ENCODE data around the gene SLC22A1. TPM values are rescaled to one million over a fixed set of nuclear protein-coding genes. Genes with fewer than 3 reads are reported as not detected.
"Not testable (repeated sequence)": the region's sequence is repeated elsewhere in the genome, so short reads cannot be mapped to it uniquely, and the experiment has no call there.

Gene SLC22A1
- total RNA-seq, 2 donors from 2014 or later: 1.5 to 3.1 TPM

- intact Hi-C loops (cut with DNase I, micrococcal nuclease): no loop called here
- no peak for DNase-seq
- ATAC-seq: no peak
Observed at GRCh38 chr6:160132776-160133338, 11.2 kb downstream of the SLC22A1 start.

DNA sequence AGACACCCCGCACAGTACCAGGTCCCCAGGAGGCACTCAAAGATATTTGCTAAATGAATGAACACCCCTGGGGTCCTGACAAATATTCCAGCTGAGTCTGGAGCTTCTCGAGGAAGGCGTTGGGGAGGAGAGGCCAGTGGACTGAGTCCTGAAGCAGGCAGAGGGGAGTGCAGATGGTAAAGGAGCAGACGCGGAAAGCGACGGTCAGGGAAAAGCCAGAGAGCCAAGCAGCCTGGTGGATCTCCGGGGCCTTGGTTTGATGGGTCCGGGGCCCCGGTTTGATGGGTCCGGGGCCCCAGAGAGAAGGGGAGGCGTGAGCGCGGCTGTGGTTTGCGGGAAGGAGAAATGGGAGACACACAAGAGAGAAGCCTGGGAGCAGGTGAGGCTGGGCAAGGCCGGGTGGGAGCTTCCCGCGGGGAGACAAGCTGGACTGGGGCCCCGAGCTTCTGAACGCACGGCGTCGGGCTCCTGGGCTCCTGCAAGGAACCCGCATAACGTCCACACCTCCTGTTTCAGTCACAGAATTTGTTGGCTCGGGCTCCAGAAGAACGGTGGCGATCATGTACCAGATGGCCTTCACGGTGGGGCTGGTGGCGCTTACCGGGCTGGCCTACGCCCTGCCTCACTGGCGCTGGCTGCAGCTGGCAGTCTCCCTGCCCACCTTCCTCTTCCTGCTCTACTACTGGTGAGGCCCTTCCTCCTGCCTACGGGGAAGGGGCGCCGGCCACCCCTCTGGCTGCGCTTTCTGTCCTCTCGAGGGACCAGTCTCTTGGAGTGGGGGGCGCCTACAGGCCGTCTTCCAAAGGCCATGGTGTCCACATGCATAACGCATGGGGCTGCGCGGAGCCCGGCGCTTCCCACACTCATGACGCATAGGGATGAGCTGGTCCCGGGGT, 12.1 kb downstream of the SLC22A1 start:
- intact Hi-C loops (cut with DNase I, micrococcal nuclease): no loop called here
- no peak for ATAC-seq
- no peak for DNase-seq

DNA sequence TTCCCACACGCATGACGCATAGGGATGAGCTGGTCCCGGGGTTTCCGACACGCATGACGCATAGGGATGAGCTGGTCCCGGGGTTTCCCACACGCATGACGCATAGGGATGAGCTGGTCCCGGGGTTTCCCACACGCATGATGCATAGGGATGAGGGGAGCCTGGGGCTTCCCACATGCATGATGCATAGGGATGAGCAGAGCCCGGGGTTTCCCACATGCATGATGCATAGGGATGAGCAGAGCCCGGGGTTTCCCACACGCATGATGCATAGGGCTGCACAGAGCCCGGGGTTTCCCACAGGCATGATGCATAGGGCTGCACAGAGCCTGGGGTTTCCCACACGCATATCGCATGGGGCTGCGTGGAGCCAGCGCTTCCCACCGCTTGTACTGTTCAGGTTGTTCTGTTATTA, 12.7 kb downstream of the SLC22A1 start:
- DNase-seq; ATAC-seq; intact Hi-C loops (cut with DNase I, micrococcal nuclease): not testable (repeated sequence)

GRCh38 chr6:160134779-160135547, 13.3 kb downstream of the SLC22A1 start:
- no peak for DNase-seq
- intact Hi-C loops (cut with DNase I, micrococcal nuclease): loop anchor here (5.0 kb wide), 1 partner anchor 322 kb away; no protein-coding TSS in a partner anchor
- no peak for ATAC-seq

- DNase-seq: no peak
- no peak for ATAC-seq
- intact Hi-C loops (cut with DNase I, micrococcal nuclease): loop anchor here (5.0 kb wide), 1 partner anchor 321 kb away; no protein-coding TSS in a partner anchor
Observed at GRCh38 chr6:160135907-160136655, 14.5 kb downstream of the SLC22A1 start.

GRCh38 chr6:160137130-160137988, 15.7 kb downstream of the SLC22A1 start:
- intact Hi-C loops (cut with DNase I, micrococcal nuclease): loop anchor here (5.0 kb wide), 1 partner anchor 320 kb away; no protein-coding TSS in a partner anchor
- ATAC-seq (peak; percentile 11), DNase-seq (no peak)

GRCh38 chr6:160137989-160138835, 16.6 kb downstream of the SLC22A1 start:
- DNase-seq (peak in 1 of 2 donors; percentile 64), ATAC-seq (peak; percentile 64)
- intact Hi-C loops (cut with DNase I, micrococcal nuclease): loop anchor here (5.0 kb wide), 1 partner anchor 319 kb away; no protein-coding TSS in a partner anchor

DNA sequence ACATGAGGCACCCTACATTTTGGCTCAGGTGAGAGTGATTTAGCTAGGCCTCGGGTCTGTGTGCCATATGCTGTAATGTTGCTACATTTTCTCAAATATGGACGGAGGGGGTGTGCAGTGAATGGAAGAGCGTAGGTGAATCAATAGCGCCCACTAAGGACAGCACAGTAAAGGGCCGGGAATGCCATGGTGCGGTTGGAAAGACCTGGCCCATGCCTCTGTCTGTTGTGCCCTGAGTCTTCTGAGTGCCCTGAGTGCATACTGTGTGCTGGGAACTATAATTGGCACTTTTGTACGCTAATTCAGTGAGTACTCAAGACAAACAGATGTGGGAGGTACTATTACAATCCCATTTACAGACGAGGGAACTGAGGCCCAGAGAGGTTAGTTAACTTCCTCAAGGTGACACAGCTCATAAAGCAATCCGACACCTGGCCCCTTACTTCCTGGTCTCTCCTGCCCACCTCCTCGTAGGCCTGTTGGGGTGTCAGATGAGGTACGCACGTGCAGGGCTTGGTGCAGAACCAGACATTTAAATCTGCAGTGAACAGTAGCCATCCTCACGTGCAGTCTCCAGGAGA, 17.3 kb downstream of the SLC22A1 start:
- intact Hi-C loops (cut with DNase I, micrococcal nuclease): loop anchor here (5.0 kb wide), 1 partner anchor 318 kb away; no protein-coding TSS in a partner anchor
- ATAC-seq (no peak), DNase-seq (no peak)

DNA sequence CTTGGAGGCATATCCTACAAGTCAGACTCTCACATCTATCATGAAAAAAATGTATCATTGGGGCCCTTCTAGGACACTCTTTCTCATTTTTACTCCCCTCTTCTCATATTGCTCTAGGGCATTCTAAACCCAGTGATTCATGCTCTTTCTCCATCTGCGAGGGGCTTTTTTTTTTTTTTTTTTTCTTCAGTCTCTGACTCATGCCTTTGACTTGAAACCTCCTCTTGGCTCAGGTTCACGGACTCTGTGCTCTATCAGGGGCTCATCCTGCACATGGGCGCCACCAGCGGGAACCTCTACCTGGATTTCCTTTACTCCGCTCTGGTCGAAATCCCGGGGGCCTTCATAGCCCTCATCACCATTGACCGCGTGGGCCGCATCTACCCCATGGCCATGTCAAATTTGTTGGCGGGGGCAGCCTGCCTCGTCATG, 17.8 kb downstream of the SLC22A1 start:
- intact Hi-C loops (cut with DNase I, micrococcal nuclease): loop anchor here (5.0 kb wide), 1 partner anchor 318 kb away; no protein-coding TSS in a partner anchor
- no peak for ATAC-seq
- no peak for DNase-seq

DNA sequence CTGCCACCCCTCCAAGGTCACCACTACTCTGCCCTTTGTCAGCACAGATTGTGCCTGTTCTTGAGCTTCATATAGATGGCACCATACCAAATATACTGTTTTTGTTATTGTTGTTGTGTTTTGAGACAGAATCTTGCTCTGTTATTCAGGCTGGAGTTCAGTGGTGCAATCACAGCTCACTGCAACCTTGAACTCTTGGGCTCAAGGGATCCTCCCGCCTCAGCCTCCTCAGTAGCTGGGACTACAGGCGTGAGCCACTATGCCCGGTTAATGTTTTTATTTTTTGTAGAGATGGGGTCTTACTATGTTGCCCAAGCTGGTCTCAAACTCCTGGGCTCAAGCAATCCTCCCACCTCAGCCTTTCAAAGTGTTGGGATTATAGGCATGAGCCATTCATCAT, 18.9 kb downstream of the SLC22A1 start:
- ATAC-seq; DNase-seq; intact Hi-C loops (cut with DNase I, micrococcal nuclease): not testable (repeated sequence)

- DNase-seq: no peak
- peak; percentile 81 for ATAC-seq
Observed at GRCh38 chr6:160141001-160141726, 19.5 kb downstream of the SLC22A1 start.

GRCh38 chr6:160142115-160142715, 20.6 kb downstream of the SLC22A1 start:
- ATAC-seq (peak; percentile 9), DNase-seq (no peak)
- intact Hi-C loops (cut with DNase I, micrococcal nuclease): no loop called here

More at GRCh38 chr6:160141001-160141726, 19.5 kb downstream of the SLC22A1 start:
- intact Hi-C loops (cut with DNase I, micrococcal nuclease): no loop called here

DNA sequence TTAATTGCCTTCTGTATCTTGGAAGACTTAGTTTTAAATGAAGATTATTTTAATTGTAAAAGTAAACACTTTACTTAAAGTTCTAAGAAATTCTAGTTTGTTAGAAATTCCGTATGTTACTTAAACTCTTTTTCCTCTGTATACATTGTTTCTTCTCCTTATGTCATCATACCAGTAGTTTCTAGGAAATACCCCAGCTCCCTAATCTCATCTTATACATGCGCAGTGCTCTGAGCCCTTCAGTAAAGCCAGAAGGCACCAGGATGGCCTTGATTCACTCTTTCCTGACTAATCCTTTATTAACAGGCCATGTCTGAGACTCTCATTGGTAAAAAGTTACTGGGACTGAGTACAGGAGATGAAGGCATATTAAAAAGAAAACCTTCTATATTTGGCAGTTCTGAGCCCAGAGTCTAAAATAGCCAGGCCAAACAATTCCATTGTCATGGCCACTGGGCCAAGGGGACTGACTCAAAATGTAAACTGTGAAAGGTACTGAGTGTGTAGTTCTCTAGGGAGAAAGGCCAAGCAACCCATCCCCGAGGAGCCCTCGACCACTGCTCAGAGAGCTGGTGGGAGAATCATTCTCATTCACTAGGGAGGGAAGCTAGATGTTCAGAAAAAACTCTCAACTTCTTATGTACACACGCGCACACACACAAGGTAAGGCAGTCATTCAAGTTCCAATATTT, 25.0 kb downstream of the SLC22A1 start:
- DNase-seq (no peak), ATAC-seq (no peak)
- intact Hi-C loops (cut with DNase I, micrococcal nuclease): no loop called here

DNA sequence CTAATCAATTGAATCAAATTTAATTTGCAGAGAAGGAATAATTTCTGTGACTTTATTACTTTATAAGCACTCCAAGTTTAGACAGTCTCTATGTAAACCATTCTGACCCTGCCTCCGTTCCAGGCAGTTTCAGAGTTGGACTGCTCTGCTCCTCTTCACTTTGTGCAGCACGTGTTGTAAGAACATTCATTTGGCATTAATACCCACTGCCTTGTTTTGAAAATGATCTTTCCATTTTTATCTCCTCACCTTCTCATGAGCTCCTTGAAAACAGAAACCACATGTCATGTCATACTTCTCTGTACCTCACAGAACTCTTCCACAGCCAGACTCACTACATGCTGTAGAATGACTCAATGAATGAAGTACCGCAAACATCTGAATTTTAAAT, 25.5 kb downstream of the SLC22A1 start:
- no peak for ATAC-seq
- no peak for DNase-seq
- intact Hi-C loops (cut with DNase I, micrococcal nuclease): no loop called here

DNA sequence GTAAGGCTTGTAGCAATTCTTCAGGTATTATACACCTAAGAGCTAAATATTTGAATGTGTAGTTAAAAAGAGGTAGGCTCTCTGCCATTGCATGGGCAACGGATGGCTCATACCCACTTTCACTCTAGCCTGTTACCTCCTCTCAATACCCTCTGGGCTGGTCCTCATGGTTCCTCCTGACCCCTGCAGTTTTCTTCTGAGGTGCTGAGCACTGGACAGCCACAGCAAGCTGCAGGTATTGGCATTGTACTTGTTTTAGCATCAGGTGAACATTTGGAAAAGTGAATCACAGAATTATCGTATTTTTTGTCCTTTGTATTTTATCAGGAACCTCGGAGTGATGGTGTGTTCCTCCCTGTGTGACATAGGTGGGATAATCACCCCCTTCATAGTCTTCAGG, 32.9 kb downstream of the SLC22A1 start:
- intact Hi-C loops (cut with DNase I, micrococcal nuclease): no loop called here
- ATAC-seq (no peak), DNase-seq (no peak)
